WERI-Rb-1 (cell line): ENCODE data around the gene CIT.
A peak's percentile ranks its signal among the peaks of the same experiment; 100 is the strongest.

Experiments used
- DNase-seq: peaks from one replicate; pipeline ENCODE4 v3.0.0-alpha.2; 2020
- H3K27ac ChIP-seq: fragments of 250-450 bp; sonication (Bioruptor Pico); 2 replicates; pipeline ENCODE4 v1.5.1; 2020; ENCODE audit warnings: mild to moderate bottlenecking, moderate library complexity
- H3K27me3 ChIP-seq: fragments of 250-450 bp; sonication (Bioruptor Pico); 2 replicates; pipeline ENCODE4 v1.5.1; 2021; ENCODE audit warnings: mild to moderate bottlenecking, low read depth, moderate library complexity; ENCODE audit not compliant: insufficient read depth, severe bottlenecking
- H3K36me3 ChIP-seq: fragments of 250-450 bp; sonication (Bioruptor Pico); 2 replicates; pipeline ENCODE4 v1.5.1; 2020; ENCODE audit warnings: mild to moderate bottlenecking, moderate library complexity
- H3K4me3 ChIP-seq: 2 replicates; pipeline ENCODE4 v1.5.1; 2011; ENCODE audit warnings: low read depth, mild to moderate bottlenecking, control low read depth, low read length
- H3K9me3 ChIP-seq: fragments of 250-450 bp; sonication (Bioruptor Pico); 2 replicates; pipeline ENCODE4 v1.5.1; 2021; ENCODE audit warnings: mild to moderate bottlenecking, moderate library complexity; ENCODE audit not compliant: severe bottlenecking
- TF ChIP-seq, protein P1 (sequence below): IDR thresholded peaks from 2 replicates; pipeline ENCODE4 v1.5.1; 2011; ENCODE audit warnings: low read depth, mild to moderate bottlenecking, control low read depth, inconsistent platforms, low read length

The CIT gene

DNA sequence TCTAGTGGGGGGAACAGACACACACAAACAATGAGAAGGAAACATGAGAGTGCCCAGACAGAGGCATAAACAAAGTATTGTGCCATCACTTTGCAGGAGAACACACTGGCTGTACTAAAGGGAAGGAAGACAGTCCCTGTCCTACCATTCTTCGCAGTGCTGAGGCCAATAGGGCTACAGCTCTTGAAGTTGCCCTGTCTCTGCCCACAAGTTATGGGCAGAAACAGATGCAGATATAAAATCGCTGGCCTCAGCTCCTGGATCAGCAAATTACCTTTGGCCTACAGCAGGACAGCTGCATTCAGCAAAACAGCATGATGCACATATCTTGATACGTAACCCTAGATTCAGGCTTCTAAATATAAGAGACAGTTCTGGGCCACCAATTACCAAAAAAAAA, 232.2 kb downstream of the CIT start:
- no peak for DNase-seq
- H3K27ac ChIP-seq: no peak overlapping the region
- H3K27me3 ChIP-seq: no peaks in the 10 kb centered on the region
- H3K9me3 ChIP-seq: no peaks in the 10 kb centered on the region
- no peak overlapping the region for H3K4me3 ChIP-seq
- no peaks in the 10 kb centered on the region for H3K36me3 ChIP-seq
- TF ChIP-seq, protein P1, sequence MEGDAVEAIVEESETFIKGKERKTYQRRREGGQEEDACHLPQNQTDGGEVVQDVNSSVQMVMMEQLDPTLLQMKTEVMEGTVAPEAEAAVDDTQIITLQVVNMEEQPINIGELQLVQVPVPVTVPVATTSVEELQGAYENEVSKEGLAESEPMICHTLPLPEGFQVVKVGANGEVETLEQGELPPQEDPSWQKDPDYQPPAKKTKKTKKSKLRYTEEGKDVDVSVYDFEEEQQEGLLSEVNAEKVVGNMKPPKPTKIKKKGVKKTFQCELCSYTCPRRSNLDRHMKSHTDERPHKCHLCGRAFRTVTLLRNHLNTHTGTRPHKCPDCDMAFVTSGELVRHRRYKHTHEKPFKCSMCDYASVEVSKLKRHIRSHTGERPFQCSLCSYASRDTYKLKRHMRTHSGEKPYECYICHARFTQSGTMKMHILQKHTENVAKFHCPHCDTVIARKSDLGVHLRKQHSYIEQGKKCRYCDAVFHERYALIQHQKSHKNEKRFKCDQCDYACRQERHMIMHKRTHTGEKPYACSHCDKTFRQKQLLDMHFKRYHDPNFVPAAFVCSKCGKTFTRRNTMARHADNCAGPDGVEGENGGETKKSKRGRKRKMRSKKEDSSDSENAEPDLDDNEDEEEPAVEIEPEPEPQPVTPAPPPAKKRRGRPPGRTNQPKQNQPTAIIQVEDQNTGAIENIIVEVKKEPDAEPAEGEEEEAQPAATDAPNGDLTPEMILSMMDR: no peak

DNA sequence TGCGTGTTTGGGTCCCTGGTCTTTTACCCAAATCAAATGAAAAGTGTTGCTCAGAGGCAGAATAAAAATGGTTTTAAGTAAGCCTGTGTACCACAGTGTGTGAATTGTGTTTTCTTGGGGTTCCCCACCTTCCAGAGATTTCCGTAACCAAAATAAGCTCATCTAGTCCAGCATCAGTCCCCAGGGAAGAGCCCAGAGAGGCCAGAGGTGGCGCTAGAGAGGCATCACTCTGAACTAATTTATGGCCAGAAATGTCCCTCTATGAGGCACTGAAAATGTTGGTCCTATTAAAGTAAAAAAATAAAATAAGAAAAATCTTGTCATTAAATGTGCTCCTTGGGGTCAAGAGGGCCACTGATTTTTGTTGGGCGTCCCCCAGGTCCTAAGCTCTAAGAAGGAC, 234.1 kb downstream of the CIT start:
- Histone ChIP-seq H3K4me3 (no peak overlapping the region), H3K36me3 (no peaks in the 10 kb centered on the region), H3K27ac (no peak overlapping the region), H3K27me3 (no peaks in the 10 kb centered on the region), H3K9me3 (no peaks in the 10 kb centered on the region)
- no peak for DNase-seq
- TF ChIP-seq, protein P1: peak; percentile 27
